Lower leg skin (tissue), 4 donors: ENCODE measurements around the gene BIRC7. TPM values are rescaled to one million over a fixed set of nuclear protein-coding genes. Genes with fewer than 3 reads are reported as not detected.

Experiments
- DNase-seq, 2 donors: peaks; one replicate each; pipeline ENCODE4 v3.0.0-alpha.2; 2019; ENCODE audit warnings: low spot score in 2 of 2
- H3K4me3 ChIP-seq: fragments of 200-600 bp; sonication (generic); 2 replicates; pipeline ENCODE4 v1.5.1; 2017; ENCODE audit warnings: mild to moderate bottlenecking, low read depth; ENCODE audit not compliant: poor library complexity, severe bottlenecking
- CTCF ChIP-seq, 3 donors: fragments of 450-650 bp; IDR thresholded peaks; one replicate each; pipeline ENCODE4 v1.5.1; 2016; ENCODE audit warnings: antibody characterized with exemption in 3 of 3, mild to moderate bottlenecking in 3 of 3, moderate library complexity in 2 of 3
- POLR2A ChIP-seq, 2 donors: fragments of 450-650 bp; IDR thresholded peaks; one replicate each; pipeline ENCODE4 v1.6.1; 2016 to 2017; ENCODE audit warnings: antibody characterized with exemption in 2 of 2, mild to moderate bottlenecking in 1 of 2, moderate library complexity in 1 of 2
- WGBS, 2 donors: methylation state at CpG; one replicate each; pipeline ENCODE4 v1.1.5; 2018; 5-methylcytosine and 5-hydroxymethylcytosine counted together
- intact Hi-C: fragments of 100-400 bp; cut with DNase I; formaldehyde crosslinking; loops from one replicate; pipeline ENCODE4 v1.15.0; 2023; ENCODE audit warnings: low total_unique reads
- total RNA-seq, 4 donors: library from RNA; depleted of rRNA; stranded (reverse); fragments of >200 nt; gene quantifications; one replicate each; pipeline ENCODE4 v1.1.0, GENCODE V29; 2016

BIRC7 gene
- total RNA-seq, 4 donors from 2014 or later = 0.53 to 2.5 (median 1.4) TPM; not detected in 1

GRCh38 chr20:63202021-63202420 is 33.7 kb upstream of the BIRC7 start:
- 89 to 90% methylated on average over 17 of the region's 17 CpGs for WGBS, 2 donors
- intact Hi-C loops = no loop called here
- TF ChIP-seq POLR2A (IDR thresholded peaks at IDR 0.05) (no peak), CTCF (IDR thresholded peaks at IDR 0.05) (no peak)
- no peak overlapping the region for H3K4me3 ChIP-seq
- no peak for DNase-seq

GRCh38 chr20:63202811-63203526 is 32.7 kb upstream of the BIRC7 start:
- TF ChIP-seq CTCF (IDR thresholded peaks at IDR 0.05) (no peak), POLR2A (IDR thresholded peaks at IDR 0.05) (no peak)
- WGBS, 2 donors = 92% methylated on average over 29 of the region's 29 CpGs
- H3K4me3 ChIP-seq = no peak overlapping the region
- intact Hi-C loops = no loop called here
- no peak for DNase-seq

GRCh38 chr20:63204362-63204761 is 31.3 kb upstream of the BIRC7 start:
- WGBS, 2 donors = 91 to 99% methylated on average over 5 of the region's 5 CpGs
- intact Hi-C loops = no loop called here

GRCh38 chr20:63205896-63206295 is 29.8 kb upstream of the BIRC7 start:
- intact Hi-C loops = no loop called here
- no peak overlapping the region for H3K4me3 ChIP-seq
- no peak for DNase-seq
- TF ChIP-seq CTCF (IDR thresholded peaks at IDR 0.05) = no peak
- TF ChIP-seq POLR2A (IDR thresholded peaks at IDR 0.05) = no peak
- 81 to 93% methylated on average over 10 of the region's 10 CpGs for WGBS, 2 donors

More at GRCh38 chr20:63204362-63204761, 31.3 kb upstream of the BIRC7 start:
- TF ChIP-seq CTCF (IDR thresholded peaks at IDR 0.05) = no peak
- no peak for TF ChIP-seq POLR2A (IDR thresholded peaks at IDR 0.05)
- no peak overlapping the region for H3K4me3 ChIP-seq
- no peak for DNase-seq

GRCh38 chr20:63206878-63207277 is 28.8 kb upstream of the BIRC7 start:
- no peak for DNase-seq
- WGBS, 2 donors = 46 to 48% methylated on average over 11 of the region's 11 CpGs
- intact Hi-C loops = no loop called here
- TF ChIP-seq POLR2A (IDR thresholded peaks at IDR 0.05) (no peak), CTCF (IDR thresholded peaks at IDR 0.05) (no peak)
- no peak overlapping the region for H3K4me3 ChIP-seq
